Hindlimb muscle (tissue), 1 donor: ENCODE measurements around the gene KCNB1. TPM values are rescaled to one million over a fixed set of nuclear protein-coding genes. Genes with fewer than 3 reads are reported as not detected.
"Not testable (repeated sequence)": the region's sequence is repeated elsewhere in the genome, so short reads cannot be mapped to it uniquely, and the experiment has no call there.

Source experiments
- DNase-seq: peaks from one replicate; pipeline ENCODE4 v3.0.0-alpha.2; 2013
- polyA plus RNA-seq: library from polyadenylated mRNA; unstranded; fragments of 120-200 nt; gene quantifications from one replicate; pipeline ENCODE4 v1.2.1, GENCODE V29; 2013; ENCODE audit not compliant: insufficient read length

KCNB1 gene
- polyA plus RNA-seq, 1 donor, result 9.0 TPM

DNA sequence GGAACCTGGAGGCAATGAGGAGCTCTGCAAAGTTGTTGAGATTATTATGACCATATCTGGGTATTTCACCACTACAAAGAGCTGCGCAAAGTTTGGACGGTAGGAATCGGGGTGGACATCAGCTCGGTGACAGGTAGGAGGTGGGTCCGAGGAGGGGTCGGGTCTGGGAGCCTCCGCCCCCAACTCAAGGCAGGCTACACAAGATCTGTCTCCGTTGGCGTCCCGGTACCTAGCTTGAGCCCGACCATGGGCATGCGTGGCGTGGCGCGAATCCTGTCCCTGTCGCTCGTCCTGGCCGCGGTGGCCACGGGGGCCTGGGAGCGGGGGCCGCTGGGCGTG lies 164.4 kb downstream of the KCNB1 start:
- no peak for DNase-seq

DNA sequence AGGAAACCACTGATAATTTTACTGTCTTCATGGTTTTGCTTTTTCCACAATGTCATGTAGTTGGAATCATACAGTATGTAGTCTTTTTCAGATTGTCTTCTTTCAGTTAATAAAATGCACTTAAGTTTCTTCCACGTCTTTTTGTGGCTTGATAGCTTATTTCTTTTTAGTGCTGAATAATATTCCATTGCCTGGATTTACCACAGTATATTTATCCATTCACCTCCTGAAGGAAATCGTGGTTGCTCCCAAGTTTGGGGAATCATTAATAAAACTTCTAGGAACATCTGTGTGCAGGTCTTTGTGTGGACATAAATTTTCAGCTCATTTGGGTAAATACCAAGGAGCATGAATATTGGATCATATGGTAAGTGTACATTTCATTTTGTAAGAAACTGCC lies 165.8 kb downstream of the KCNB1 start:
- no peak for DNase-seq

DNA sequence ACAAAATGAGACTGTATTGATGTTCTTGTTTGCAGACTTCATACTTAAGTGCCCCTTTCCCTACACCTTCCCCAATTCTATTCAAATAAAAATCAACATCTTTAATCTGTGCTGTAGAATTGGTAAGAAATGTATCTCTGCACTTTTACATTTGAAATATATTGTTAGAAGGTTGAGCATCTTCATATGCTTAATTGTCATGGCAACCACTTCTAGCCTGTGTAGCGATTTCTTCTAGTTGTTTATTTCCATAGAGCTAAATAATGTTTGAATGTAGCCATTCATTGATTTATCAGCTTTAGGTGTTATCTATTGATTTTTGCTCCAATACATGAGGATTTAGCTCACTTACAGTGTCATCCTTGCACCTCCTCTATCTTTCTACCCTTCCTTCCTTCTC lies 166.9 kb downstream of the KCNB1 start:
- DNase-seq, result no peak

DNA sequence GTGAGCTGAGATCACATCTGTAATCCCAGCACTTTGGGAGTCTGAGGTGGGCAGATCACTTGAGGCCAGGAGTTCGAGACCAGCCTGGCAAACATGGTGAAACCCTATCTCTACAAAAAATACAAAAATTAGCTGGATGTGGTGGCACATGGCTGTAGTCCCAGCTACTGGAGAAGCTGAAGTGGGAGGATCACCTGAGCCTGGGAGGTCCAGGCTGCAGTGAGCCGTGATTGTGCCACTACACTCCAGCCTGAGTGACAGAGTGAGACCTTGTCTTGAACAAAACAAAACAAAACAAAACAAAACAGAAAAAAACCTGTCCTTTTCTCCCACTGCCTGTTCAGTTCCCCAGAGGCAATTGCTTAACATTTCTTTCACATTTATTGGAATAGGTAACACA lies 168.4 kb downstream of the KCNB1 start:
- not testable (repeated sequence) for DNase-seq

Other genes with a start within 250 kb of the KCNB1 start
- 10.3 TPM for gene ZNFX1, start 204.6 kb downstream of the KCNB1 start, polyA plus RNA-seq
- gene PTGIS, start 85.5 kb upstream of the KCNB1 start, polyA plus RNA-seq, result 28.0 TPM
- gene B4GALT5, start 231.2 kb upstream of the KCNB1 start, polyA plus RNA-seq, result 36.3 TPM